ENCODE measurements around the gene ZDHHC8. TPM values are rescaled to one million over a fixed set of nuclear protein-coding genes. Genes with fewer than 3 reads are reported as not detected.

Gene ZDHHC8
- total RNA-seq, 1 donor from 2014 or later: 108 TPM

- Mint-ChIP-seq H3K36me3 (ENCODE audit: unreplicated experiment) (no peaks in the 10 kb centered on the region), H3K9me3 (ENCODE audit: unreplicated experiment) (no peaks in the 10 kb centered on the region)
These were observed 38.6 kb downstream of the ZDHHC8 start for GRCh38 chr22:20170170-20170569.

GRCh38 chr22:20171288-20172140 is 39.9 kb downstream of the ZDHHC8 start:
- TF ChIP-seq CTCF (IDR thresholded peaks at IDR 0.05): no peak
- H3K4me3 Mint-ChIP-seq (ENCODE audit: unreplicated experiment): no peak overlapping the region
- DNase-seq (ENCODE audit: extremely low spot score, unreplicated experiment): no peak

More at GRCh38 chr22:20170170-20170569, 38.6 kb downstream of the ZDHHC8 start:
- Mint-ChIP-seq H3K4me1 (ENCODE audit: unreplicated experiment) (peaks cover 5% of the 10 kb centered on the region), H3K27me3 (ENCODE audit: unreplicated experiment) (peaks cover 2% of the 10 kb centered on the region), H3K4me3 (ENCODE audit: unreplicated experiment) (no peak overlapping the region), H3K27ac (ENCODE audit: unreplicated experiment) (no peak overlapping the region)
- no peak for DNase-seq (ENCODE audit: extremely low spot score, unreplicated experiment)
- TF ChIP-seq CTCF (IDR thresholded peaks at IDR 0.05): no peak

GRCh38 chr22:20172141-20172613 is 40.6 kb downstream of the ZDHHC8 start:
- Mint-ChIP-seq H3K4me1 (ENCODE audit: unreplicated experiment) (peaks cover 5% of the 10 kb centered on the region), H3K4me3 (ENCODE audit: unreplicated experiment) (no peak overlapping the region), H3K27ac (ENCODE audit: unreplicated experiment) (no peak overlapping the region), H3K36me3 (ENCODE audit: unreplicated experiment) (no peaks in the 10 kb centered on the region), H3K27me3 (ENCODE audit: unreplicated experiment) (peaks cover 3% of the 10 kb centered on the region), H3K9me3 (ENCODE audit: unreplicated experiment) (no peaks in the 10 kb centered on the region)
- no peak for TF ChIP-seq CTCF (IDR thresholded peaks at IDR 0.05)
- DNase-seq (ENCODE audit: extremely low spot score, unreplicated experiment): no peak

More at GRCh38 chr22:20171288-20172140, 39.9 kb downstream of the ZDHHC8 start:
- Mint-ChIP-seq H3K27ac (ENCODE audit: unreplicated experiment) (no peak overlapping the region), H3K27me3 (ENCODE audit: unreplicated experiment) (peaks cover 2% of the 10 kb centered on the region), H3K4me1 (ENCODE audit: unreplicated experiment) (peaks cover 5% of the 10 kb centered on the region), H3K36me3 (ENCODE audit: unreplicated experiment) (no peaks in the 10 kb centered on the region), H3K9me3 (ENCODE audit: unreplicated experiment) (no peaks in the 10 kb centered on the region)

GRCh38 chr22:20173246-20173645 is 41.6 kb downstream of the ZDHHC8 start:
- no peak for DNase-seq (ENCODE audit: extremely low spot score, unreplicated experiment)

More at GRCh38 chr22:20173246-20173645, 41.6 kb downstream of the ZDHHC8 start:
- Mint-ChIP-seq H3K27me3 (ENCODE audit: unreplicated experiment) (peaks cover 7% of the 10 kb centered on the region), H3K27ac (ENCODE audit: unreplicated experiment) (no peak overlapping the region), H3K4me3 (ENCODE audit: unreplicated experiment) (no peak overlapping the region), H3K9me3 (ENCODE audit: unreplicated experiment) (no peaks in the 10 kb centered on the region), H3K4me1 (ENCODE audit: unreplicated experiment) (peaks cover 5% of the 10 kb centered on the region), H3K36me3 (ENCODE audit: unreplicated experiment) (no peaks in the 10 kb centered on the region)
- no peak for TF ChIP-seq CTCF (IDR thresholded peaks at IDR 0.05)
